Measurements from ENCODE around the gene SYNDIG1.

DNA sequence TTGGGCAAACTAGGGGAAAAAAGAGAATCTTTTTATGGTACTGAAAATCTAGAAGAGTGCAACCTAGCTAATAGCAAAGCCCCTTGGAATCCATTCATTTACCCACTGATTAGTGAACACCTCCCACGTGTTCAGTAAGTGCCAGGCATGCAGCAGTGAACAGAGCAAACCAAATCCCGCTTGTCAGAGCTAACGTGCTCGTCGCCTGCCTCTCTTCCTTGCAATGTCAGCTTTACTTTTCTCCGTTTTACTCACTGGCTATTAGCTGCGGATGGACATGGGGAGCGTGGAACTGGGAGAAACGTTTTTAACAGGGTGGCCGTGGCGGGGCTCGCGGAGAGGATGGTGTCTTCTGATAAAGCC is 120.4 kb downstream of the SYNDIG1 start:
- TF ChIP-seq RAD21 (IDR thresholded peaks at IDR 0.05; ENCODE audit: low read length) (no peak), RCOR1 (IDR thresholded peaks at IDR 0.05; ENCODE audit: low read length) (no peak), POLR2AphosphoS5 (IDR thresholded peaks at IDR 0.05; ENCODE audit: low read depth, low read length) (no peak), ELF1 (IDR thresholded peaks at IDR 0.05) (no peak), SIN3A (IDR thresholded peaks at IDR 0.05; ENCODE audit: borderline replicate concordance, low read depth, low read length) (no peak), TAF1 (IDR thresholded peaks at IDR 0.05; ENCODE audit: borderline replicate concordance, low read depth, low read length) (no peak), EZH2phosphoT487 (IDR thresholded peaks at IDR 0.05; ENCODE audit: borderline replicate concordance, low read depth) (no peak), RXRA (IDR thresholded peaks at IDR 0.05; ENCODE audit: borderline replicate concordance, low read depth) (no peak)
- TF ChIP-seq, protein P1, sequence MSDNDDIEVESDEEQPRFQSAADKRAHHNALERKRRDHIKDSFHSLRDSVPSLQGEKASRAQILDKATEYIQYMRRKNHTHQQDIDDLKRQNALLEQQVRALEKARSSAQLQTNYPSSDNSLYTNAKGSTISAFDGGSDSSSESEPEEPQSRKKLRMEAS (IDR thresholded peaks at IDR 0.05; ENCODE audit: low read depth): no peak
- TF ChIP-seq, protein P2, sequence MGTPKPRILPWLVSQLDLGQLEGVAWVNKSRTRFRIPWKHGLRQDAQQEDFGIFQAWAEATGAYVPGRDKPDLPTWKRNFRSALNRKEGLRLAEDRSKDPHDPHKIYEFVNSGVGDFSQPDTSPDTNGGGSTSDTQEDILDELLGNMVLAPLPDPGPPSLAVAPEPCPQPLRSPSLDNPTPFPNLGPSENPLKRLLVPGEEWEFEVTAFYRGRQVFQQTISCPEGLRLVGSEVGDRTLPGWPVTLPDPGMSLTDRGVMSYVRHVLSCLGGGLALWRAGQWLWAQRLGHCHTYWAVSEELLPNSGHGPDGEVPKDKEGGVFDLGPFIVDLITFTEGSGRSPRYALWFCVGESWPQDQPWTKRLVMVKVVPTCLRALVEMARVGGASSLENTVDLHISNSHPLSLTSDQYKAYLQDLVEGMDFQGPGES (IDR thresholded peaks at IDR 0.05; ENCODE audit: low read depth, low read length): no peak
- TF ChIP-seq, protein P3, sequence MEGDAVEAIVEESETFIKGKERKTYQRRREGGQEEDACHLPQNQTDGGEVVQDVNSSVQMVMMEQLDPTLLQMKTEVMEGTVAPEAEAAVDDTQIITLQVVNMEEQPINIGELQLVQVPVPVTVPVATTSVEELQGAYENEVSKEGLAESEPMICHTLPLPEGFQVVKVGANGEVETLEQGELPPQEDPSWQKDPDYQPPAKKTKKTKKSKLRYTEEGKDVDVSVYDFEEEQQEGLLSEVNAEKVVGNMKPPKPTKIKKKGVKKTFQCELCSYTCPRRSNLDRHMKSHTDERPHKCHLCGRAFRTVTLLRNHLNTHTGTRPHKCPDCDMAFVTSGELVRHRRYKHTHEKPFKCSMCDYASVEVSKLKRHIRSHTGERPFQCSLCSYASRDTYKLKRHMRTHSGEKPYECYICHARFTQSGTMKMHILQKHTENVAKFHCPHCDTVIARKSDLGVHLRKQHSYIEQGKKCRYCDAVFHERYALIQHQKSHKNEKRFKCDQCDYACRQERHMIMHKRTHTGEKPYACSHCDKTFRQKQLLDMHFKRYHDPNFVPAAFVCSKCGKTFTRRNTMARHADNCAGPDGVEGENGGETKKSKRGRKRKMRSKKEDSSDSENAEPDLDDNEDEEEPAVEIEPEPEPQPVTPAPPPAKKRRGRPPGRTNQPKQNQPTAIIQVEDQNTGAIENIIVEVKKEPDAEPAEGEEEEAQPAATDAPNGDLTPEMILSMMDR (IDR thresholded peaks at IDR 0.05): no peak
- TF ChIP-seq, protein P4, sequence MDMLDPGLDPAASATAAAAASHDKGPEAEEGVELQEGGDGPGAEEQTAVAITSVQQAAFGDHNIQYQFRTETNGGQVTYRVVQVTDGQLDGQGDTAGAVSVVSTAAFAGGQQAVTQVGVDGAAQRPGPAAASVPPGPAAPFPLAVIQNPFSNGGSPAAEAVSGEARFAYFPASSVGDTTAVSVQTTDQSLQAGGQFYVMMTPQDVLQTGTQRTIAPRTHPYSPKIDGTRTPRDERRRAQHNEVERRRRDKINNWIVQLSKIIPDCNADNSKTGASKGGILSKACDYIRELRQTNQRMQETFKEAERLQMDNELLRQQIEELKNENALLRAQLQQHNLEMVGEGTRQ (IDR thresholded peaks at IDR 0.05; ENCODE audit: borderline replicate concordance, low read depth, low read length): no peak
- TF ChIP-seq, protein P5, sequence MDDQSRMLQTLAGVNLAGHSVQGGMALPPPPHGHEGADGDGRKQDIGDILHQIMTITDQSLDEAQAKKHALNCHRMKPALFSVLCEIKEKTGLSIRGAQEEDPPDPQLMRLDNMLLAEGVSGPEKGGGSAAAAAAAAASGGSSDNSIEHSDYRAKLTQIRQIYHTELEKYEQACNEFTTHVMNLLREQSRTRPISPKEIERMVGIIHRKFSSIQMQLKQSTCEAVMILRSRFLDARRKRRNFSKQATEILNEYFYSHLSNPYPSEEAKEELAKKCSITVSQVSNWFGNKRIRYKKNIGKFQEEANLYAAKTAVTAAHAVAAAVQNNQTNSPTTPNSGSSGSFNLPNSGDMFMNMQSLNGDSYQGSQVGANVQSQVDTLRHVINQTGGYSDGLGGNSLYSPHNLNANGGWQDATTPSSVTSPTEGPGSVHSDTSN (IDR thresholded peaks at IDR 0.05): no peak
- TF ChIP-seq, protein P6, sequence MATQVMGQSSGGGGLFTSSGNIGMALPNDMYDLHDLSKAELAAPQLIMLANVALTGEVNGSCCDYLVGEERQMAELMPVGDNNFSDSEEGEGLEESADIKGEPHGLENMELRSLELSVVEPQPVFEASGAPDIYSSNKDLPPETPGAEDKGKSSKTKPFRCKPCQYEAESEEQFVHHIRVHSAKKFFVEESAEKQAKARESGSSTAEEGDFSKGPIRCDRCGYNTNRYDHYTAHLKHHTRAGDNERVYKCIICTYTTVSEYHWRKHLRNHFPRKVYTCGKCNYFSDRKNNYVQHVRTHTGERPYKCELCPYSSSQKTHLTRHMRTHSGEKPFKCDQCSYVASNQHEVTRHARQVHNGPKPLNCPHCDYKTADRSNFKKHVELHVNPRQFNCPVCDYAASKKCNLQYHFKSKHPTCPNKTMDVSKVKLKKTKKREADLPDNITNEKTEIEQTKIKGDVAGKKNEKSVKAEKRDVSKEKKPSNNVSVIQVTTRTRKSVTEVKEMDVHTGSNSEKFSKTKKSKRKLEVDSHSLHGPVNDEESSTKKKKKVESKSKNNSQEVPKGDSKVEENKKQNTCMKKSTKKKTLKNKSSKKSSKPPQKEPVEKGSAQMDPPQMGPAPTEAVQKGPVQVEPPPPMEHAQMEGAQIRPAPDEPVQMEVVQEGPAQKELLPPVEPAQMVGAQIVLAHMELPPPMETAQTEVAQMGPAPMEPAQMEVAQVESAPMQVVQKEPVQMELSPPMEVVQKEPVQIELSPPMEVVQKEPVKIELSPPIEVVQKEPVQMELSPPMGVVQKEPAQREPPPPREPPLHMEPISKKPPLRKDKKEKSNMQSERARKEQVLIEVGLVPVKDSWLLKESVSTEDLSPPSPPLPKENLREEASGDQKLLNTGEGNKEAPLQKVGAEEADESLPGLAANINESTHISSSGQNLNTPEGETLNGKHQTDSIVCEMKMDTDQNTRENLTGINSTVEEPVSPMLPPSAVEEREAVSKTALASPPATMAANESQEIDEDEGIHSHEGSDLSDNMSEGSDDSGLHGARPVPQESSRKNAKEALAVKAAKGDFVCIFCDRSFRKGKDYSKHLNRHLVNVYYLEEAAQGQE (IDR thresholded peaks at IDR 0.05; ENCODE audit: low read depth, low read length): no peak

Data from SK-N-SH (cell line).